Islet precursor cell (in vitro differentiated cells): ENCODE measurements around the gene AP2S1.

Experiments
- DNase-seq: peaks from one replicate; pipeline ENCODE4 v3.0.0-alpha.2; 2018

Gene AP2S1

GRCh38 chr19:46797881-46798280, 52.8 kb downstream of the AP2S1 start:
- DNase-seq = no peak

GRCh38 chr19:46791944-46792343, 58.7 kb downstream of the AP2S1 start:
- DNase-seq = peak; percentile 96

- no peak for DNase-seq
These were observed 61.3 kb downstream of the AP2S1 start for GRCh38 chr19:46789371-46789770.

- DNase-seq = no peak
These were observed 61.7 kb downstream of the AP2S1 start for GRCh38 chr19:46788968-46789338.

GRCh38 chr19:46788262-46788967, 62.2 kb downstream of the AP2S1 start, which contains the start of gene SLC1A5:
TSS of gene SLC1A5 (minus strand) at chr19:46788594. CDS start at chr19:46787965, 629 bp downstream.
- peak; percentile 98 for DNase-seq
